Keratinocyte (primary cell): ENCODE data around the gene FAM229A. TPM values are rescaled to one million over a fixed set of nuclear protein-coding genes. Genes with fewer than 3 reads are reported as not detected.

ENCODE experiments used
- DNase-seq: peaks from one replicate; pipeline ENCODE4 v3.0.0-alpha.2; 2011; ENCODE audit warnings: low read depth, missing footprints, low spot score
- FAIRE-seq: peaks from 2 replicates; lab custom pipeline; 2011; peaks lifted over from hg19 to GRCh38; lab: Jason Lieb, UNC
- H2AFZ ChIP-seq: 2 replicates; pipeline ENCODE4 v1.6.0; 2012; ENCODE audit warnings: low read length, control low read depth, inconsistent platforms; ENCODE audit not compliant: control insufficient read depth
- H3K27ac ChIP-seq: 2 replicates; pipeline ENCODE4 v1.5.1; 2011; ENCODE audit warnings: low read length; ENCODE audit not compliant: control insufficient read depth, insufficient read depth
- H3K27me3 ChIP-seq: 3 replicates; pipeline ENCODE4 v1.6.0; 2011; ENCODE audit warnings: low read length; ENCODE audit not compliant: control insufficient read depth, insufficient read depth; ENCODE audit errors: extremely low read depth
- H3K36me3 ChIP-seq, 2 experiments: 2 replicates in 1 of 2; 3 replicates in 1 of 2; pipeline ENCODE4 v1.5.1; 2011; ENCODE audit warnings: low read length in 2 of 2, mild to moderate bottlenecking in 1 of 2; ENCODE audit not compliant: control insufficient read depth in 2 of 2, insufficient read depth in 2 of 2; ENCODE audit errors: extremely low read depth in 1 of 2
- H3K4me1 ChIP-seq: 3 replicates; pipeline ENCODE4 v1.5.1; 2011; ENCODE audit warnings: low read length; ENCODE audit not compliant: control insufficient read depth, insufficient read depth; ENCODE audit errors: extremely low read depth
- H3K4me2 ChIP-seq: 3 replicates; pipeline ENCODE4 v1.6.0; 2011; ENCODE audit warnings: low read depth, low read length; ENCODE audit not compliant: control insufficient read depth, insufficient read depth; ENCODE audit errors: extremely low read depth
- H3K4me3 ChIP-seq, 3 experiments: fragments of 200-600 bp in 1 of 3; sonication (generic) in 1 of 3; 2 replicates in 2 of 3; 3 replicates in 1 of 3; pipeline ENCODE4 v1.5.1; 2011 to 2016; ENCODE audit warnings: low read length in 3 of 3, mild to moderate bottlenecking in 3 of 3, control low read depth in 2 of 3, inconsistent platforms in 1 of 3, low read depth in 1 of 3, mixed read lengths in 1 of 3, mixed run types in 1 of 3, moderate library complexity in 1 of 3; ENCODE audit not compliant: control insufficient read depth in 2 of 3, insufficient read depth in 2 of 3; ENCODE audit errors: extremely low read depth in 1 of 3
- H3K79me2 ChIP-seq: 2 replicates; pipeline ENCODE4 v1.6.0; 2012; ENCODE audit warnings: low read length; ENCODE audit not compliant: control insufficient read depth, insufficient read depth
- H3K9ac ChIP-seq: 3 replicates; pipeline ENCODE4 v1.6.0; 2011; ENCODE audit warnings: low read length; ENCODE audit not compliant: control insufficient read depth, insufficient read depth; ENCODE audit errors: extremely low read depth
- H3K9me1 ChIP-seq: 3 replicates; pipeline ENCODE4 v1.6.0; 2011; ENCODE audit warnings: low read length; ENCODE audit not compliant: control insufficient read depth, insufficient read depth; ENCODE audit errors: extremely low read depth
- H3K9me3 ChIP-seq: 2 replicates; pipeline ENCODE4 v1.5.1; 2012; ENCODE audit warnings: low read depth, low read length; ENCODE audit not compliant: control insufficient read depth
- H4K20me1 ChIP-seq: 3 replicates; pipeline ENCODE4 v1.6.0; 2011; ENCODE audit warnings: low read length; ENCODE audit not compliant: control insufficient read depth, insufficient read depth; ENCODE audit errors: extremely low read depth
- EZH2 ChIP-seq: IDR thresholded peaks from one replicate; pipeline ENCODE4 v1.6.1; 2012; ENCODE audit warnings: inconsistent platforms, mild to moderate bottlenecking, low read length, moderate library complexity
- dilution Hi-C: fragments of 300-500 bp; cut with MboI; formaldehyde crosslinking; loops from one replicate; pipeline ENCODE4 v1.7.0; 2020; ENCODE audit warnings: low sequenced_read_pairs; ENCODE audit not compliant: extremely low pct_ligation_motif_present
- polyA plus RNA-seq, 5 experiments: library from polyadenylated mRNA; depleted of rRNA in 3 of 5; stranded (reverse) in 3 of 5; stranded (forward) in 1 of 5; unstranded in 1 of 5; fragments of >200 nt; gene quantifications; 1 replicate in 1 of 5; 2 replicates in 3 of 5; 3 replicates in 1 of 5; pipeline versions ENCODE4 v1.2.1 to v1.2.3, GENCODE V29; 2011 to 2012; ENCODE audit warnings: missing spikeins in 2 of 5, low read depth in 1 of 5, low replicate concordance in 1 of 5
- TF ChIP-seq, protein P1 (sequence below), 3 experiments: IDR thresholded peaks in 1 of 3; conservative IDR thresholded peaks in 1 of 3; optimal IDR thresholded peaks in 1 of 3; 2 replicates in 2 of 3; 3 replicates in 1 of 3; pipeline versions ENCODE3 to v1.5.1; 2011; ENCODE audit warnings: low read length in 3 of 3, mild to moderate bottlenecking in 3 of 3, moderate library complexity in 2 of 3, control low read depth in 1 of 3, inconsistent platforms in 1 of 3; ENCODE audit not compliant: insufficient read depth in 2 of 3; ENCODE audit errors: extremely low read depth in 1 of 3

FAM229A gene
- polyA plus RNA-seq, 1 donor (not counting 4 experiments of a cell fraction or from before 2014, with no cell fraction given) = 1.1 TPM

DNA sequence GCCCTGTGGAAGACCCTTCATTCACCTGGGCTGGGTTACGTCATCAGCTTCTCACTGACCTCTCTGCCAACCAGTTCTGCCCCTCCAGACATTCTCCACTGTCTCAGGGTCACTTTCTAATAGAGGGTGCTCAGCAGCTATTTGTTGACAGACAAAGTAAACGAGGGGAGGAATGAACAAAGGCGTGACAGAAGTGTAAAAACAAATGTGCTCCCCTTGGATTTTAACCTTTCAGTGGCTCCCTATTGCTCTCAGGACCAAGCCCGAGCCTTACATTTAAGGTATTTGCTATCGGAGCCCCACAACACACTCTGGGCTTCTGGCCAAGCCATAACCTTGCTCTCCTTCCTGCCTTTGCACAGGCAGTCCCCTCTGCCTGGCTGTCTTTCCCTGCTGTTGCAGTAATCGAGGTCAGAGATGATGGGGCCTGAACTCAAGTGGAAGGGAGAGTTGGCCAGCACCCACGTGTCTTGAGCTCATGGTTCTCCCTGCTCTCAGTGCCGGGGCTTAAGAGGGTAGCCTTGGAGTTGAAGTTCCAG, 16.9 kb downstream of the FAM229A start:
- peaks cover 7% of the 10 kb centered on the region for H3K27me3 ChIP-seq
- H3K4me2 ChIP-seq = no peak overlapping the region
- FAIRE-seq (no peak), DNase-seq (no peak)
- no peak overlapping the region for H3K9ac ChIP-seq
- H3K79me2 ChIP-seq = no peaks in the 10 kb centered on the region
- no peaks in the 10 kb centered on the region for H3K9me3 ChIP-seq
- H3K4me1 ChIP-seq = peaks cover 6% of the 10 kb centered on the region
- no peak overlapping the region for H3K4me3 ChIP-seq
- dilution Hi-C loops = no loop called here
- H3K9me1 ChIP-seq = no peaks in the 10 kb centered on the region
- H3K36me3 ChIP-seq = no peaks in the 10 kb centered on the region
- TF ChIP-seq, protein P1, sequence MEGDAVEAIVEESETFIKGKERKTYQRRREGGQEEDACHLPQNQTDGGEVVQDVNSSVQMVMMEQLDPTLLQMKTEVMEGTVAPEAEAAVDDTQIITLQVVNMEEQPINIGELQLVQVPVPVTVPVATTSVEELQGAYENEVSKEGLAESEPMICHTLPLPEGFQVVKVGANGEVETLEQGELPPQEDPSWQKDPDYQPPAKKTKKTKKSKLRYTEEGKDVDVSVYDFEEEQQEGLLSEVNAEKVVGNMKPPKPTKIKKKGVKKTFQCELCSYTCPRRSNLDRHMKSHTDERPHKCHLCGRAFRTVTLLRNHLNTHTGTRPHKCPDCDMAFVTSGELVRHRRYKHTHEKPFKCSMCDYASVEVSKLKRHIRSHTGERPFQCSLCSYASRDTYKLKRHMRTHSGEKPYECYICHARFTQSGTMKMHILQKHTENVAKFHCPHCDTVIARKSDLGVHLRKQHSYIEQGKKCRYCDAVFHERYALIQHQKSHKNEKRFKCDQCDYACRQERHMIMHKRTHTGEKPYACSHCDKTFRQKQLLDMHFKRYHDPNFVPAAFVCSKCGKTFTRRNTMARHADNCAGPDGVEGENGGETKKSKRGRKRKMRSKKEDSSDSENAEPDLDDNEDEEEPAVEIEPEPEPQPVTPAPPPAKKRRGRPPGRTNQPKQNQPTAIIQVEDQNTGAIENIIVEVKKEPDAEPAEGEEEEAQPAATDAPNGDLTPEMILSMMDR (optimal IDR thresholded peaks at IDR 0.05 in 1 of 3, IDR thresholded peaks at IDR 0.05 in 1 of 3, conservative IDR thresholded peaks at IDR 0.05 in 1 of 3; ENCODE audit: extremely low read depth in 1 of 3, insufficient read depth in 2 of 3, low read length in 3 of 3) = no peak
- no peak for TF ChIP-seq EZH2
- H2AFZ ChIP-seq = no peak overlapping the region
- no peaks in the 10 kb centered on the region for H4K20me1 ChIP-seq
- no peak overlapping the region for H3K27ac ChIP-seq

DNA sequence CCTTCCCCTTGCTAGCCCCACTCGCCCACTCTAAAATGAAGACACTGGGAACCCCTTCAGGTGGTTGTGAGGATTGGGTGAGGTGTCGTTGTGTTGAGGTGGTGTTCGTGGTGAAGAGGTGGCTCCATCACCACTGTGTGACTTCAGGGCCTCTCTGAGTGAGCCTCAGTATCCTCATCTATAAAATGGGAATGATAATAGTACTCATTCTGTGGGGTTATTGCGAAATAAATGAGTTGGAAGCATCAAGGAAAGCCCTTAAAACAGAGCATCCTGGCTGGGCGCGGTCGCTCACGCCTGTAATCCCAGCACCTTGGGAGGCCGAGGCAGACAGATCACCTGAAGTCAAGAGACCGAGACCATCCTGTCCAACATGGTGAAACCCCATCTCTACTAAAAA, 19.6 kb downstream of the FAM229A start:
- Histone ChIP-seq H3K79me2 (no peaks in the 10 kb centered on the region), H3K27me3 (peaks cover 7% of the 10 kb centered on the region), H3K9me1 (no peaks in the 10 kb centered on the region), H4K20me1 (no peaks in the 10 kb centered on the region), H3K4me3 (no peak overlapping the region), H3K27ac (no peak overlapping the region), H3K9ac (no peak overlapping the region), H2AFZ (no peak overlapping the region), H3K9me3 (no peaks in the 10 kb centered on the region), H3K36me3 (no peaks in the 10 kb centered on the region), H3K4me1 (peaks cover 20% of the 10 kb centered on the region), H3K4me2 (no peak overlapping the region)
- TF ChIP-seq, protein P1 (optimal IDR thresholded peaks at IDR 0.05 in 1 of 3, IDR thresholded peaks at IDR 0.05 in 1 of 3, conservative IDR thresholded peaks at IDR 0.05 in 1 of 3; ENCODE audit: extremely low read depth in 1 of 3, insufficient read depth in 2 of 3, low read length in 3 of 3) = no peak
- TF ChIP-seq EZH2 = no peak
- no peak for FAIRE-seq
- dilution Hi-C loops = no loop called here
- DNase-seq = no peak
